ENCODE measurements around the gene UPP2. TPM values are rescaled to one million over a fixed set of nuclear protein-coding genes. Genes with fewer than 3 reads are reported as not detected.
A peak's percentile ranks its signal among the peaks of the same experiment; 100 is the strongest.

Gene UPP2
- total and polyA plus RNA-seq, 2 of the 13 experiments (the other 11 are each of a cell fraction or from before 2014, with no cell fraction given), result 0.07 to 0.28 TPM

- TF ChIP-seq ZNF253 (CRISPR knock-in tag; IDR thresholded peaks at IDR 0.05; ENCODE audit: borderline replicate concordance) (no peak), PAF1 (CRISPR knock-in tag; IDR thresholded peaks at IDR 0.05) (0 out of 2 replicates have a peak, but pooled peaks have one; percentile 70), TFE3 (CRISPR knock-in tag; IDR thresholded peaks at IDR 0.05) (0 out of 2 replicates have a peak, but pooled peaks have one; percentile 42), ZHX2 (IDR thresholded peaks at IDR 0.05; ENCODE audit: low read depth) (no peak), ZHX2 (CRISPR knock-in tag; IDR thresholded peaks at IDR 0.05; ENCODE audit: borderline replicate concordance) (no peak), TEAD3 (CRISPR knock-in tag; optimal IDR thresholded peaks at IDR 0.05; ENCODE audit: borderline replicate concordance) (peak; percentile 90), RCOR2 (CRISPR knock-in tag; IDR thresholded peaks at IDR 0.05) (peak; percentile 86), MIER3 (CRISPR knock-in tag; IDR thresholded peaks at IDR 0.05; ENCODE audit: borderline replicate concordance) (peak; percentile 34; the same call in 1 of the 2 replicates), IKZF1 (IDR thresholded peaks at IDR 0.05) (no peak), THYN1 (CRISPR knock-in tag; IDR thresholded peaks at IDR 0.05; ENCODE audit: borderline replicate concordance, low read depth) (no peak), ZBTB7B (CRISPR knock-in tag; IDR thresholded peaks at IDR 0.05) (peak; percentile 57; the same call in 1 of the 2 replicates), FOXP1 (IDR thresholded peaks at IDR 0.05) (no peak), FOXP1 (CRISPR knock-in tag; IDR thresholded peaks at IDR 0.05) (peak; percentile 75), ZBTB33 (CRISPR knock-in tag; IDR thresholded peaks at IDR 0.05) (peak; percentile 78; the same call in 1 of the 2 replicates), SAFB2 (CRISPR knock-in tag; IDR thresholded peaks at IDR 0.05; ENCODE audit: borderline replicate concordance, low read depth) (no peak), GLI4 (CRISPR knock-in tag; IDR thresholded peaks at IDR 0.05; ENCODE audit: borderline replicate concordance) (no peak), NFYC (CRISPR knock-in tag; IDR thresholded peaks at IDR 0.05) (no peak)
- TF ChIP-seq, protein P1, sequence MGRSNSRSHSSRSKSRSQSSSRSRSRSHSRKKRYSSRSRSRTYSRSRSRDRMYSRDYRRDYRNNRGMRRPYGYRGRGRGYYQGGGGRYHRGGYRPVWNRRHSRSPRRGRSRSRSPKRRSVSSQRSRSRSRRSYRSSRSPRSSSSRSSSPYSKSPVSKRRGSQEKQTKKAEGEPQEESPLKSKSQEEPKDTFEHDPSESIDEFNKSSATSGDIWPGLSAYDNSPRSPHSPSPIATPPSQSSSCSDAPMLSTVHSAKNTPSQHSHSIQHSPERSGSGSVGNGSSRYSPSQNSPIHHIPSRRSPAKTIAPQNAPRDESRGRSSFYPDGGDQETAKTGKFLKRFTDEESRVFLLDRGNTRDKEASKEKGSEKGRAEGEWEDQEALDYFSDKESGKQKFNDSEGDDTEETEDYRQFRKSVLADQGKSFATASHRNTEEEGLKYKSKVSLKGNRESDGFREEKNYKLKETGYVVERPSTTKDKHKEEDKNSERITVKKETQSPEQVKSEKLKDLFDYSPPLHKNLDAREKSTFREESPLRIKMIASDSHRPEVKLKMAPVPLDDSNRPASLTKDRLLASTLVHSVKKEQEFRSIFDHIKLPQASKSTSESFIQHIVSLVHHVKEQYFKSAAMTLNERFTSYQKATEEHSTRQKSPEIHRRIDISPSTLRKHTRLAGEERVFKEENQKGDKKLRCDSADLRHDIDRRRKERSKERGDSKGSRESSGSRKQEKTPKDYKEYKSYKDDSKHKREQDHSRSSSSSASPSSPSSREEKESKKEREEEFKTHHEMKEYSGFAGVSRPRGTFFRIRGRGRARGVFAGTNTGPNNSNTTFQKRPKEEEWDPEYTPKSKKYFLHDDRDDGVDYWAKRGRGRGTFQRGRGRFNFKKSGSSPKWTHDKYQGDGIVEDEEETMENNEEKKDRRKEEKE (IDR thresholded peaks at IDR 0.05), result no peak
Observed at GRCh38 chr2:158128168-158128973, 26.7 kb downstream of the UPP2 start (continued).
